Measurements from ENCODE around the gene SSUH2.

SSUH2 gene

DNA sequence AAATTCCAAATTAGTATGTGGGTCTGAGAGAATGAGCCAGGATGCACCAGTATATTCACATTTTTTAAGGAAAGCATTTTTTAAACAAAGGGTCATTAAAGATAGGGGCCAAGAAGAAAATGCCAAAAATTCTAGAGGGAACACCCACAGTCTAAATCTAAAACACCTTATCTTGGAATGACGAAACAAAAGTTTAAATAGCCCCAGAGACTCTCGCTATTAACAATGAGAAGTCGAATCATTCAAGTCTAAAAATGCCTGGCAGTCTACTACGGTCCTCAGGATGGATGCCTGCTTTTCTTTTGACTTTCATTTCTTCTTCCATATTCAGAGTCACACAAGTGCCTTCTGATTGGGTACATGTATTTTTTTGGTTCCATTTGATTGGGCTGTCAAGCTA, 66.3 kb downstream of the SSUH2 start:
- DNase-seq = no peak

GRCh38 chr3:8576841-8577571, 67.6 kb downstream of the SSUH2 start:
- DNase-seq = no peak

DNA sequence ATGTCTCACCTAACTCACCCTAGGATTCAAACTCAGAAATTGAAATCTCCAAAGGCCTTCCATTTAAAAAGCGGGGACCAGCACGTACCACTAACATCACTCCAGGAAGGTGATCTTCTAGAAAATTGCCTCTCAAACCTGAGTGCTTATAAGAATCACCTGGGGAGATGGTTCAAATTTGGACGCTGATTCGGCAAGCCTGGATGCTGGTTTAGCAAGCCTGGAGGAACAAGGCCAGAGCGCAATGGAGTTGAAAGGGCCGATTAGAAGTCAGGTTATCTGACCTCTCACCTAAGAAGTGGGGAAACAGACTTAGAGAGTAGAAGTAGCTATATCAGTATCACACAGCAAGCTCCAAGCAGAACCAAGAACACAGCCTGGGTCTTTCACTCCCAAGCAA, 68.2 kb downstream of the SSUH2 start:
- no peak for DNase-seq

DNA sequence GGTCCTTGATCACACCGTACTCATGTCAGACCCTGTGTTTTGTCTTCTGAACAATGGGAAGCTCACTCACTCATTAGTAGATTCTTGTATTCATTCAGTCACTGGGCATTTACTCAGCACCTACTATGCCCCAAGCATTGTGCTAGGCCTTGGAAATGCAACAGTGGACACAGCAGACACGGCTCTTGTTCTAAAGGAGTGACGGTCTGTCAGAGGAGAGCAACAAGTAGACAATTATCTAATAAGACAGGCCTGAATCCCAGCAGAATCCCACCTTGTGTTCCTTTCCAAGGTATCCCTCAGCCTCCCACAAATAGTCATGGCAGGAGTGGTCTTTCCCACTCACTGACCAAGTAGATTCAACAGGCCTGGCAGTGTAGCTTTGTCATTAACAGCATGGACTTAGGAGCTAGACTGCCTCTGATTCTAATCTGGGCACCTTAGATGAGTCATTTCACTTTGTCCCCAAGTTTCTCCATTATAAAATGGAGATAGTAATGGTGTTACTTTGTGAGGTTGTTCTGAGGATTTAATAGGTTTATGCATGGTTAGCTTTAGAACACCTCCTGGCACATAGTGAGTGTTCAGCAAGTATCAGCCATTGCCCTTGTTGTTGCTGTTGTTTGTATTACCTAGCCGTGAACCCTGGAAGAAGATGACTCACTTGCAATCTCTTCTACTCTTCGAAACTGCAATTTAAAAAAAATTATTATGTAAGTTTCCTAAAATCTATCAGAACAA, 69.1 kb downstream of the SSUH2 start:
- no peak for DNase-seq

DNA sequence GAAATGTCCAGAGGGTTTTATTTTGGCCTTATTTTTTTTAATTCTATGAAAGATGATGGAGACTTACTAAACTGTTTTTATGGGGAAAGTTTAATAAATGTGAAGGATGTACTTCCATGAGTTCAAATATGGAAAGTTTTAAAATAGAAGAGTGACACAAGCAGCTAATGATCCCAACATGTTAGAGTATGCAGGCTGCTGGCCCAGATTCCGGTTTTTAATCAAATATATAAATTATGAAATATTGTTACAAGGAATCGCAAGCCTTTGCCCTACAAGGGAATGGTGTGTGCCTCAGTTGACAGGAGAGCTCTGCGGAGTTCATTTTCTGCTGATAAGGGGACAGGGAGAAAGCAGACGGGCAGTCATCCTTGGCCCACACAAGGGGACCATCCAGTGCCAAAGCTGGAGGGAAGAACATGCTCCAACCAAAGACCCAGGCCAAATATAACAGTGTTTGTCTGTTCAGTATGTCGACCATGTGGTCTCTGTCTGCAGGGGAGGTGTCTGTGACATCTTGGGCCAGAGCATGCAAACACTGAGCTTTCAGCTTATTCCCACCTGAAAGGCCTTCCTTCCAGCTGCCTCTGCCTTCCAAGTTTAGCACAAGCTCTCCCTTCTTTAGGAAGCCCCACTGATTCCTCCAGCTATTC, 69.8 kb downstream of the SSUH2 start:
- no peak for DNase-seq

- DNase-seq = no peak
These were observed 70.4 kb downstream of the SSUH2 start for GRCh38 chr3:8574040-8574669.

- no peak for DNase-seq
These were observed 71.2 kb downstream of the SSUH2 start for GRCh38 chr3:8573342-8573926.

DNA sequence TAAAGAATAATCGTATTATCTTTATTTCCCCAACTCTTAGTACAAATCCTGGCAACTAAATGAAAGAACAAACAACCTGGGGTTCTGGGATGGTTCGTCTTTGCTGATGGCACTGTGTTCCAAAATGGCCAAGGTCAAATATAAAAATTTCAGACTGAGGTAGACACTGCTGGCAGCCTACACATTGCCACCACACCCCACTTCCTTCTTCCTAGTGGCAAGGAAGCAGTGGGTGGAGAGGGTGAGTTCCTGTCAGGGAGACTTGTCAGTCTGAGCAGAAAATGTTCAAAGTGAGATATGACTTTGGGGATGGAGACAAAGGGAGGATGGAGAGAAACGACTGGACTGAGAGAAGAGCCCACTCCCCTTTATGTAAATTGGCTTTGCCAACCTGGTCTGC, 73.3 kb downstream of the SSUH2 start:
- DNase-seq = no peak

Data from retina (tissue), 1 donor.